Measurements from ENCODE around the gene BAIAP2. TPM values are rescaled to one million over a fixed set of nuclear protein-coding genes. Genes with fewer than 3 reads are reported as not detected.

BAIAP2 gene
- total and polyA plus RNA-seq, 2 of the 13 experiments (the other 11 are each of a cell fraction or from before 2014, with no cell fraction given): 22.5 to 24.0 TPM

- DNase-seq (ENCODE audit: low spot score): no peak
- TF ChIP-seq ZHX2 (IDR thresholded peaks at IDR 0.05; ENCODE audit: low read depth) (no peak), ZHX2 (CRISPR knock-in tag; IDR thresholded peaks at IDR 0.05; ENCODE audit: borderline replicate concordance) (no peak), TRIM22 (IDR thresholded peaks at IDR 0.05) (no peak), ZFP36 (IDR thresholded peaks at IDR 0.05; ENCODE audit: borderline replicate concordance, low read depth, low read length, partially characterized antibody) (peak; percentile 76), MAF1 (CRISPR knock-in tag; IDR thresholded peaks at IDR 0.05; ENCODE audit: borderline replicate concordance) (no peak), ZC3H13 (CRISPR knock-in tag; IDR thresholded peaks at IDR 0.05) (no peak), ZNF431 (CRISPR knock-in tag; IDR thresholded peaks at IDR 0.05; ENCODE audit: borderline replicate concordance, low read depth) (no peak), DNMT1 (CRISPR knock-in tag; IDR thresholded peaks at IDR 0.05) (no peak), ZMAT3 (CRISPR knock-in tag; conservative IDR thresholded peaks at IDR 0.05) (no peak), SRSF4 (IDR thresholded peaks at IDR 0.05; ENCODE audit: low read depth, low read length, poor library complexity, severe bottlenecking) (no peak), FOXP4 (CRISPR knock-in tag; IDR thresholded peaks at IDR 0.05) (no peak), THAP11 (CRISPR knock-in tag; IDR thresholded peaks at IDR 0.05) (no peak), IRF9 (CRISPR knock-in tag; IDR thresholded peaks at IDR 0.05; ENCODE audit: borderline replicate concordance) (no peak), NPAS2 (CRISPR knock-in tag; IDR thresholded peaks at IDR 0.05; ENCODE audit: borderline replicate concordance) (no peak)
These were observed 11.3 kb downstream of the BAIAP2 start for GRCh38 chr17:81046132-81046769.

More at GRCh38 chr17:81046132-81046769, 11.3 kb downstream of the BAIAP2 start:
- BruUV-seq (replicated peaks): no TSS peak
- POLR2A ChIA-PET: interaction anchor here (1.0 to 2.7 kb wide), 4 partner anchors 8 to 49 kb away, joined by 3 to 7 read pairs (median 4); partner anchors contain the start of gene BAIAP2
- in situ Hi-C loops (cut with HindIII; ENCODE audit: extremely low pct_ligation_motif_present, low pct_unique_long_range_greater_than_20kb) (no loop called here), intact Hi-C loops (cut with micrococcal nuclease; ENCODE audit: unreplicated experiment) (loop anchor here (5.0 kb wide), 1 partner anchor 36 kb away; no protein-coding TSS in a partner anchor)
- no peak overlapping the region for H3K9ac ChIP-seq (ENCODE audit: insufficient read depth, low read depth, low read length)
- H3K27me3 ChIP-seq (ENCODE audit: control insufficient read depth in 1 of 2, insufficient read depth in 2 of 2, low read length in 2 of 2): no peaks in the 10 kb centered on the region
- peaks cover 12% of the 10 kb centered on the region; the same call in 1 of the 2 replicates for H4K20me1 ChIP-seq (ENCODE audit: insufficient read depth, low read length)
- no peak overlapping the region for H2AFZ ChIP-seq (ENCODE audit: low read length)
- peaks cover 79% of the 10 kb centered on the region for H3K4me1 ChIP-seq (ENCODE audit: insufficient read depth, low read length)
- no peaks in the 10 kb centered on the region for H3K36me3 ChIP-seq (replicated peaks in 1 of 2; ENCODE audit: control insufficient read depth in 1 of 2, insufficient read depth in 2 of 2, low read length in 2 of 2)
- FAIRE-seq: no peak
- H3K27ac ChIP-seq (ENCODE audit: extremely low read length, insufficient read depth, low read length): no peak overlapping the region
- CTCF ChIA-PET (ENCODE audit: low intra/inter-chr PET ratio, low total read pairs): no interaction called here
- peaks cover 68% of the 10 kb centered on the region for H3K79me2 ChIP-seq (ENCODE audit: insufficient read depth, low read length)
- H3K4me3 ChIP-seq (replicated peaks in 1 of 3; ENCODE audit: insufficient read depth in 1 of 3, low read depth in 2 of 3, low read length in 3 of 3): no peak overlapping the region
- no peak overlapping the region for H3K4me2 ChIP-seq (ENCODE audit: low read depth, low read length)
- no peak for ATAC-seq
- WGBS (ENCODE audit: low lambda C conversion rate): 95% methylated on average over 17 of the region's 17 CpGs
- no peaks in the 10 kb centered on the region for H3K9me3 ChIP-seq (ENCODE audit: low read length)
